H1 (cell line): ENCODE data around the gene GH1. TPM values are rescaled to one million over a fixed set of nuclear protein-coding genes. Genes with fewer than 3 reads are reported as not detected.
"Not testable (repeated sequence)": the region's sequence is repeated elsewhere in the genome, so short reads cannot be mapped to it uniquely, and the experiment has no call there.

Experiments used
- CTCF ChIA-PET: fragments of 300-600 bp; sonication (Branson Sonifier 250); formaldehyde crosslinking; loops from one replicate; lab custom pipeline; 2021; ENCODE audit not compliant: partially characterized antibody; lab: Charles Lee
- POLR2A ChIA-PET: fragments of 300-600 bp; sonication (Branson Sonifier 250); formaldehyde crosslinking; loops from one replicate; lab custom pipeline; 2021; ENCODE audit warnings: inconsistent platforms; ENCODE audit not compliant: partially characterized antibody; lab: Charles Lee
- DNase-seq, 2 experiments: peaks; one replicate each; pipeline versions ENCODE4 v3.0.0 to v3.0.0-alpha.2; 2010 to 2022; ENCODE audit warnings: low spot score in 2 of 2, low read depth in 1 of 2, mixed read lengths in 1 of 2
- FAIRE-seq: peaks from 2 replicates; lab custom pipeline; 2011; peaks lifted over from hg19 to GRCh38; lab: Jason Lieb, UNC
- H2AFZ ChIP-seq: 2 replicates; pipeline ENCODE4 v1.8.1; 2012; ENCODE audit warnings: low read length, inconsistent platforms
- H2AK5ac ChIP-seq: 2 replicates; pipeline ENCODE4 v1.6.1; 2013; ENCODE audit warnings: low read depth, low read length
- H2BK120ac ChIP-seq: replicated peaks from 2 replicates; pipeline ENCODE3; 2013; ENCODE audit warnings: low read depth, low read length, inconsistent platforms
- H2BK12ac ChIP-seq: 2 replicates; pipeline ENCODE4 v1.6.1; 2013; ENCODE audit warnings: low read depth, low read length
- H2BK15ac ChIP-seq: 2 replicates; pipeline ENCODE4 v1.6.1; 2013; ENCODE audit warnings: low read length
- H2BK20ac ChIP-seq: 2 replicates; pipeline ENCODE4 v1.6.1; 2013; ENCODE audit warnings: low read length
- H2BK5ac ChIP-seq: 2 replicates; pipeline ENCODE4 v1.6.1; 2013; ENCODE audit warnings: low read depth, low read length
- H3K14ac ChIP-seq: 2 replicates; pipeline ENCODE4 v1.6.1; 2013; ENCODE audit warnings: inconsistent platforms; ENCODE audit not compliant: insufficient read length
- H3K18ac ChIP-seq: 2 replicates; pipeline ENCODE4 v1.6.1; 2013; ENCODE audit warnings: low read length; ENCODE audit errors: extremely low read depth
- H3K23ac ChIP-seq: 2 replicates; pipeline ENCODE4 v1.6.1; 2013; ENCODE audit warnings: inconsistent platforms; ENCODE audit not compliant: insufficient read length
- H3K23me2 ChIP-seq: 2 replicates; pipeline ENCODE4 v1.6.1; 2013; ENCODE audit warnings: low read depth, low read length
- H3K27ac ChIP-seq: 2 replicates; pipeline ENCODE4 v1.6.1; 2011; ENCODE audit warnings: low read depth, low read length, inconsistent platforms
- H3K27me3 ChIP-seq, 4 experiments: replicated peaks in 1 of 4; 1 replicate in 1 of 4; 2 replicates in 3 of 4; pipeline versions ENCODE4 v1.6.1 to v1.8.1; 2011 to 2013; ENCODE audit warnings: low read length in 3 of 4, mild to moderate bottlenecking in 3 of 4, inconsistent platforms in 2 of 4, mixed read lengths in 2 of 4, moderate library complexity in 1 of 4; ENCODE audit not compliant: control insufficient read depth in 3 of 4, insufficient read depth in 3 of 4; ENCODE audit errors: extremely low read depth in 1 of 4
- H3K36me3 ChIP-seq, 4 experiments: 2 replicates each; pipeline versions ENCODE4 v1.6.1 to v1.8.1; 2011 to 2013; ENCODE audit warnings: mild to moderate bottlenecking in 4 of 4, low read length in 3 of 4, moderate library complexity in 2 of 4, control low read depth in 1 of 4, inconsistent platforms in 1 of 4; ENCODE audit not compliant: insufficient read depth in 4 of 4, control insufficient read depth in 2 of 4
- H3K4ac ChIP-seq: replicated peaks from 2 replicates; pipeline ENCODE3; 2013; ENCODE audit warnings: low read length, low read depth, mixed read lengths, inconsistent platforms; ENCODE audit not compliant: insufficient read length
- H3K4me1 ChIP-seq, 4 experiments: replicated peaks in 1 of 4; 1 replicate in 1 of 4; 2 replicates in 3 of 4; pipeline versions ENCODE4 v1.6.1 to v1.8.1; 2011 to 2013; ENCODE audit warnings: low read length in 3 of 4, inconsistent platforms in 2 of 4, mixed read lengths in 1 of 4; ENCODE audit not compliant: insufficient read depth in 4 of 4, control insufficient read depth in 3 of 4
- H3K4me2 ChIP-seq, 2 experiments: 2 replicates each; pipeline versions ENCODE4 v1.6.1 to v1.8.1; 2011 to 2013; ENCODE audit warnings: low read depth in 2 of 2, low read length in 2 of 2, control low read depth in 1 of 2, inconsistent platforms in 1 of 2, mild to moderate bottlenecking in 1 of 2; ENCODE audit not compliant: insufficient read depth in 1 of 2
- H3K4me3 ChIP-seq, 4 experiments: fragments of 200-600, 300-600 bp in 1 of 4; sonication (generic), shearing (Covaris generic), sonication (Bioruptor Twin) in 1 of 4; 2 replicates each; pipeline versions ENCODE4 v1.5.1 to v1.8.1; 2011 to 2016; ENCODE audit warnings: low read length in 4 of 4, low read depth in 3 of 4, control low read depth in 2 of 4, inconsistent platforms in 2 of 4, mild to moderate bottlenecking in 2 of 4, mixed read lengths in 1 of 4, moderate library complexity in 1 of 4; ENCODE audit not compliant: insufficient read depth in 2 of 4; ENCODE audit errors: extremely low read depth in 1 of 4
- H3K56ac ChIP-seq: replicated peaks from 2 replicates; pipeline ENCODE3; 2013; ENCODE audit warnings: low read depth, mild to moderate bottlenecking, mixed read lengths, low read length, inconsistent platforms; ENCODE audit not compliant: insufficient read length
- H3K79me1 ChIP-seq: 2 replicates; pipeline ENCODE4 v1.6.1; 2013; ENCODE audit warnings: low read depth, low read length, control low read depth
- H3K79me2 ChIP-seq, 2 experiments: 2 replicates each; pipeline versions ENCODE4 v1.6.1 to v1.8.1; 2012 to 2013; ENCODE audit warnings: low read length in 2 of 2, mild to moderate bottlenecking in 2 of 2, inconsistent platforms in 1 of 2; ENCODE audit not compliant: insufficient read depth in 2 of 2, control insufficient read depth in 1 of 2
- H3K9ac ChIP-seq, 4 experiments: replicated peaks in 1 of 4; 1 replicate in 1 of 4; 2 replicates in 3 of 4; pipeline versions ENCODE4 v1.6.1 to v1.8.1; 2011 to 2013; ENCODE audit warnings: low read depth in 3 of 4, low read length in 3 of 4, control low read depth in 2 of 4, mild to moderate bottlenecking in 2 of 4, moderate library complexity in 2 of 4, inconsistent platforms in 1 of 4; ENCODE audit errors: extremely low read depth in 1 of 4
- H3K9me3 ChIP-seq, 2 experiments: 2 replicates each; pipeline versions ENCODE4 v1.6.1 to v1.8.1; 2012 to 2013; ENCODE audit warnings: mild to moderate bottlenecking in 2 of 2, moderate library complexity in 2 of 2, control low read depth in 1 of 2, inconsistent platforms in 1 of 2, low read depth in 1 of 2, low read length in 1 of 2, mixed read lengths in 1 of 2; ENCODE audit not compliant: insufficient read depth in 2 of 2
- H4K20me1 ChIP-seq, 2 experiments: replicated peaks in 1 of 2; 2 replicates each; pipeline versions ENCODE3 to v1.8.1; 2011 to 2013; ENCODE audit warnings: inconsistent platforms in 2 of 2, low read length in 2 of 2, mild to moderate bottlenecking in 1 of 2; ENCODE audit not compliant: insufficient read depth in 2 of 2, control insufficient read depth in 1 of 2
- H4K5ac ChIP-seq: 2 replicates; pipeline ENCODE4 v1.6.1; 2013; ENCODE audit warnings: low read length, low read depth, mixed read lengths, inconsistent platforms; ENCODE audit not compliant: insufficient read length
- H4K8ac ChIP-seq: 2 replicates; pipeline ENCODE4 v1.8.0; 2013; ENCODE audit warnings: mild to moderate bottlenecking, moderate library complexity, low read length, inconsistent platforms; ENCODE audit not compliant: insufficient read depth; ENCODE audit errors: extremely low read depth
- H4K91ac ChIP-seq: replicated peaks from 2 replicates; pipeline ENCODE3; 2013; ENCODE audit warnings: low read length, mixed read lengths, inconsistent platforms; ENCODE audit not compliant: insufficient read length
- whole genome bisulfite sequencing, 2 experiments: shearing (Covaris generic) in 1 of 2; methylation state at CpG; one replicate each; pipeline versions ENCODE4 v1.1.6 to v1.1.7; 2013 to 2015; ENCODE audit warnings: low lambda C conversion rate in 2 of 2, mixed read lengths in 2 of 2, inconsistent platforms in 1 of 2, low coverage in 1 of 2, missing lambda C conversion rate in 1 of 2; ENCODE audit not compliant: insufficient replicate concordance in 2 of 2, insufficient coverage in 1 of 2, insufficient read length in 1 of 2; ENCODE audit errors: extremely low coverage in 1 of 2, missing lambda C conversion rate in 1 of 2; 5-methylcytosine and 5-hydroxymethylcytosine counted together
- polyA plus RNA-seq, 7 experiments: library from polyadenylated mRNA; depleted of rRNA in 3 of 7; stranded (reverse) in 5 of 7; unstranded in 2 of 7; fragments of >200 nt in 5 of 7; fragments of 200-250 nt in 2 of 7; gene quantifications; 1 replicate in 5 of 7; 2 replicates in 1 of 7; 4 replicates in 1 of 7; pipeline versions ENCODE4 v1.2.1 to v1.2.3, GENCODE V29; 2011 to 2013; ENCODE audit warnings: missing spikeins in 2 of 7, mixed read lengths in 2 of 7
- total RNA-seq: library from RNA; stranded (reverse); fragmentation: NEBNext Ultra II Directional; extraction: Animal tissue kit (Norgen Biotek cat#: 25700); gene quantifications from 2 replicates; pipeline ENCODE4 v1.2.1, GENCODE V29; 2021

The GH1 gene
- total and polyA plus RNA-seq, 2 of the 8 experiments (the other 6 are each of a cell fraction or from before 2014, with no cell fraction given): 0.41 TPM; not detected in 1

GRCh38 chr17:63894821-63895220 is 23.8 kb downstream of the GH1 start:
- H3K56ac ChIP-seq, H2BK120ac ChIP-seq, H3K14ac ChIP-seq, CTCF ChIA-PET, H3K27ac ChIP-seq, H3K79me2 ChIP-seq, H2BK20ac ChIP-seq, H3K18ac ChIP-seq, H3K36me3 ChIP-seq, H3K9me3 ChIP-seq, H3K4me2 ChIP-seq, H4K5ac ChIP-seq, H4K91ac ChIP-seq, H3K23ac ChIP-seq, H2AK5ac ChIP-seq, H2BK5ac ChIP-seq, H2BK15ac ChIP-seq, H3K79me1 ChIP-seq, H2BK12ac ChIP-seq, DNase-seq, H4K20me1 ChIP-seq, H4K8ac ChIP-seq, H3K4me1 ChIP-seq, H3K23me2 ChIP-seq, H3K4me3 ChIP-seq, POLR2A ChIA-PET, H3K4ac ChIP-seq, H3K27me3 ChIP-seq, H2AFZ ChIP-seq, H3K9ac ChIP-seq, FAIRE-seq: not testable (repeated sequence)
- WGBS, 2 experiments: 86% methylated on average over 1 of the region's 10 CpGs; no CpG with 5 or more reads in 1 of the 2 experiments

GRCh38 chr17:63894021-63894420 is 24.6 kb downstream of the GH1 start:
- H3K23ac ChIP-seq, H3K14ac ChIP-seq, H3K23me2 ChIP-seq, H3K4ac ChIP-seq, H2BK20ac ChIP-seq, H2BK120ac ChIP-seq, H3K4me2 ChIP-seq, FAIRE-seq, H4K91ac ChIP-seq, H4K8ac ChIP-seq, H2AFZ ChIP-seq, H4K5ac ChIP-seq, POLR2A ChIA-PET, H3K79me1 ChIP-seq, H3K4me3 ChIP-seq, H3K79me2 ChIP-seq, H2AK5ac ChIP-seq, H3K18ac ChIP-seq, H2BK15ac ChIP-seq, H3K9ac ChIP-seq, H3K36me3 ChIP-seq, H4K20me1 ChIP-seq, H3K9me3 ChIP-seq, H3K27me3 ChIP-seq, H3K56ac ChIP-seq, H3K27ac ChIP-seq, H3K4me1 ChIP-seq, H2BK12ac ChIP-seq, DNase-seq, H2BK5ac ChIP-seq: not testable (repeated sequence)
- CTCF ChIA-PET: interaction anchor here (1.0 to 7.2 kb wide), 2 partner anchors 10 to 12 kb away, joined by 3 to 87 read pairs; no protein-coding TSS in a partner anchor
- 92% methylated on average over 1 of the region's 3 CpGs; no CpG with 5 or more reads in 1 of the 2 experiments for WGBS, 2 experiments
